Activated B cell treated with CpG ODN at 0.5 μM for 24 hours (primary cell): ENCODE results near the gene ATF7IP2. TPM values are rescaled to one million over a fixed set of nuclear protein-coding genes. Genes with fewer than 3 reads are reported as not detected.
"Not testable (repeated sequence)": the region's sequence is repeated elsewhere in the genome, so short reads cannot be mapped to it uniquely, and the experiment has no call there.

ENCODE experiments used
- ATAC-seq: fragments of 200-7000 bp; cut with Tn5 transposase; one replicate; pipeline ENCODE4 v1.10.0; 2021; ENCODE audit warnings: low read depth, mild to moderate bottlenecking, moderate library complexity
- CTCF ChIA-PET: fragments of 350-600 bp; sonication (Branson Sonifier 250); formaldehyde crosslinking; loops from one replicate; lab custom pipeline; 2021; ENCODE audit warnings: antibody characterized with exemption; lab: Charles Lee
- POLR2A ChIA-PET: fragments of 350-600 bp; sonication (Branson Sonifier 250); formaldehyde crosslinking; loops from one replicate; lab custom pipeline; 2021; ENCODE audit warnings: antibody characterized with exemption; lab: Charles Lee
- DNase-seq: peaks from one replicate; pipeline ENCODE4 v3.0.0; 2022
- H3K27ac Mint-ChIP-seq: one replicate; pipeline ENCODE4 v1.8.0; 2020; ENCODE audit warnings: mixed read lengths
- H3K27me3 Mint-ChIP-seq: one replicate; pipeline ENCODE4 v1.8.0; 2021; ENCODE audit warnings: mixed read lengths
- H3K36me3 Mint-ChIP-seq: one replicate; pipeline ENCODE4 v1.8.0; 2021; ENCODE audit warnings: low read depth, mixed read lengths
- H3K4me1 Mint-ChIP-seq: one replicate; pipeline ENCODE4 v1.8.0; 2021; ENCODE audit warnings: mixed read lengths
- H3K4me3 Mint-ChIP-seq: one replicate; pipeline ENCODE4 v1.8.0; 2020; ENCODE audit warnings: mild to moderate bottlenecking, mixed read lengths
- H3K9me3 Mint-ChIP-seq: one replicate; pipeline ENCODE4 v1.8.0; 2020; ENCODE audit warnings: mixed read lengths
- CTCF ChIP-seq: fragments of 200-600 bp; IDR thresholded peaks from one replicate; pipeline ENCODE4 v1.8.0; 2022; ENCODE audit warnings: antibody characterized with exemption, mild to moderate bottlenecking
- intact Hi-C: fragments of 100-400 bp; cut with micrococcal nuclease; formaldehyde crosslinking; loops from one replicate; pipeline ENCODE4 v1.15.1; 2024
- total RNA-seq: library from RNA; stranded (reverse); gene quantifications from 2 replicates; pipeline ENCODE4 v1.2.3, GENCODE V29; 2022

The ATF7IP2 gene
- total RNA-seq, 1 donor from 2014 or later = 55.9 TPM

GRCh38 chr16:10504404-10504885 lies 118.6 kb downstream of the ATF7IP2 start:
- ATAC-seq = no peak
- Mint-ChIP-seq H3K36me3 (no peaks in the 10 kb centered on the region), H3K9me3 (no peaks in the 10 kb centered on the region), H3K4me1 (peaks cover 10% of the 10 kb centered on the region), H3K27ac (no peak overlapping the region), H3K27me3 (no peaks in the 10 kb centered on the region), H3K4me3 (no peak overlapping the region)
- POLR2A ChIA-PET = interaction anchor here (0.6 to 0.7 kb wide), 2 partner anchors 184 to 203 kb away, joined by 3 to 9 read pairs; no protein-coding TSS in a partner anchor
- CTCF ChIA-PET = interaction anchor here (1.0 to 1.5 kb wide), 5 partner anchors 9 to 250 kb away, joined by 4 to 5 read pairs (median 4); no protein-coding TSS in a partner anchor
- no peak for DNase-seq
- no peak for TF ChIP-seq CTCF
- intact Hi-C loops = loop anchor here (10.0 kb wide), 1 partner anchor 120 kb away; the partner anchor contains the start of gene ATF7IP2

- H3K36me3 Mint-ChIP-seq, DNase-seq, H3K9me3 Mint-ChIP-seq, H3K4me3 Mint-ChIP-seq, H3K27me3 Mint-ChIP-seq, H3K27ac Mint-ChIP-seq, ATAC-seq: not testable (repeated sequence)
- peaks cover 15% of the 10 kb centered on the region for H3K4me1 Mint-ChIP-seq
- intact Hi-C loops = loop anchor here (10.0 kb wide), 1 partner anchor 120 kb away; the partner anchor contains the start of gene ATF7IP2
- CTCF ChIA-PET = interaction anchor here (0.7 to 1.5 kb wide), 4 partner anchors 8 to 251 kb away, joined by 3 to 4 read pairs (median 4); no protein-coding TSS in a partner anchor
- POLR2A ChIA-PET = interaction anchor here (0.6 kb wide), 1 partner anchor 222 kb away, joined by 4 read pairs; no protein-coding TSS in a partner anchor
These were observed 119.4 kb downstream of the ATF7IP2 start for GRCh38 chr16:10505286-10505685.

- CTCF ChIA-PET = interaction anchor here (0.6 to 7.8 kb wide), 16 partner anchors 11 to 1573 kb away, joined by 3 to 116 read pairs (median 4); partner anchors contain the start of gene CIITA
- no peak overlapping the region for H3K4me3 Mint-ChIP-seq
- no peaks in the 10 kb centered on the region for H3K27me3 Mint-ChIP-seq
- no peaks in the 10 kb centered on the region for H3K9me3 Mint-ChIP-seq
- peaks cover 17% of the 10 kb centered on the region for H3K4me1 Mint-ChIP-seq
- H3K27ac Mint-ChIP-seq = peak overlapping the region; percentile 19
- intact Hi-C loops = loop anchor here (1.0 to 10.0 kb wide), 10 partner anchors 125 to 1942 kb away; partner anchors contain the start of genes ATF7IP2 and GRIN2A
- DNase-seq = no peak
- POLR2A ChIA-PET = interaction anchor here (0.7 to 0.9 kb wide), 3 partner anchors 193 to 253 kb away, joined by 3 to 7 read pairs (median 3); no protein-coding TSS in a partner anchor
- ATAC-seq = peak; percentile 96
- TF ChIP-seq CTCF = peak; percentile 58
- no peaks in the 10 kb centered on the region for H3K36me3 Mint-ChIP-seq
These were observed 123.7 kb downstream of the ATF7IP2 start for GRCh38 chr16:10509534-10510025.

GRCh38 chr16:10510279-10510678 lies 124.4 kb downstream of the ATF7IP2 start:
- Mint-ChIP-seq H3K27me3 (no peaks in the 10 kb centered on the region), H3K4me3 (no peak overlapping the region), H3K9me3 (no peaks in the 10 kb centered on the region), H3K4me1 (peaks cover 22% of the 10 kb centered on the region), H3K27ac (no peak overlapping the region), H3K36me3 (no peaks in the 10 kb centered on the region)
- POLR2A ChIA-PET = interaction anchor here (0.7 to 0.9 kb wide), 2 partner anchors 49 to 196 kb away, joined by 3 to 7 read pairs; no protein-coding TSS in a partner anchor
- DNase-seq = no peak
- no peak for TF ChIP-seq CTCF
- CTCF ChIA-PET = interaction anchor here (0.6 to 7.8 kb wide), 12 partner anchors 10 to 1574 kb away, joined by 3 to 116 read pairs (median 5); partner anchors contain the start of gene CIITA
- intact Hi-C loops = loop anchor here (5.0 kb wide), 1 partner anchor 422 kb away; no protein-coding TSS in a partner anchor
- ATAC-seq = no peak

- Mint-ChIP-seq H3K9me3 (no peaks in the 10 kb centered on the region), H3K4me1 (peaks cover 22% of the 10 kb centered on the region), H3K4me3 (no peak overlapping the region), H3K27me3 (no peaks in the 10 kb centered on the region), H3K36me3 (no peaks in the 10 kb centered on the region), H3K27ac (peak overlapping the region; percentile 14)
- ChIA-PET POLR2A (no interaction called here), CTCF (interaction anchor here (0.8 to 7.8 kb wide), 4 partner anchors 11 to 256 kb away, joined by 3 to 116 read pairs (median 29); no protein-coding TSS in a partner anchor)
- DNase-seq (no peak), ATAC-seq (peak; percentile 53)
- intact Hi-C loops = loop anchor here (5.0 kb wide), 1 partner anchor 420 kb away; no protein-coding TSS in a partner anchor
- no peak for TF ChIP-seq CTCF
These were observed 126.0 kb downstream of the ATF7IP2 start for GRCh38 chr16:10511829-10512228.
